GM23338 (cell line): ENCODE data around the gene PCP4L1. TPM values are rescaled to one million over a fixed set of nuclear protein-coding genes. Genes with fewer than 3 reads are reported as not detected.

Experiments
- ATAC-seq: fragments of 200-7000 bp; cut with Tn5 transposase; 3 replicates; pipeline ENCODE4 v1.9.1; 2020
- DNase-seq: peaks from one replicate; pipeline ENCODE4 v3.0.0-alpha.2; 2015; ENCODE audit warnings: low spot score
- H2AFZ ChIP-seq: fragments of 200-600 bp; sonication (generic); 2 replicates; pipeline ENCODE4 v1.8.0; 2016; ENCODE audit warnings: antibody characterized with exemption, mild to moderate bottlenecking, moderate library complexity
- H3F3A ChIP-seq: fragments of 200-600 bp; sonication (generic); replicated peaks from 2 replicates; pipeline ENCODE4 v1.8.0; 2017; ENCODE audit warnings: antibody characterized with exemption, mixed run types, low read depth
- H3K27ac ChIP-seq: fragments of 200-600 bp; sonication (generic); 2 replicates; pipeline ENCODE4 v1.6.1; 2016; ENCODE audit warnings: low read depth
- H3K27me3 ChIP-seq: fragments of 200-600 bp; sonication (generic); 2 replicates; pipeline ENCODE4 v1.8.0; 2016; ENCODE audit warnings: mild to moderate bottlenecking, mixed run types, moderate library complexity; ENCODE audit not compliant: insufficient read depth
- H3K36me3 ChIP-seq: fragments of 200-600 bp; sonication (generic); 2 replicates; pipeline ENCODE4 v1.8.0; 2016; ENCODE audit warnings: mild to moderate bottlenecking; ENCODE audit not compliant: insufficient read depth
- H3K4me1 ChIP-seq: fragments of 200-600 bp; sonication (generic); 2 replicates; pipeline ENCODE4 v1.8.0; 2016; ENCODE audit warnings: mild to moderate bottlenecking, moderate library complexity; ENCODE audit not compliant: insufficient read depth
- H3K4me2 ChIP-seq: fragments of 200-600 bp; sonication (generic); 2 replicates; pipeline ENCODE4 v1.7.1; 2017; ENCODE audit warnings: mixed run types
- H3K4me3 ChIP-seq: fragments of 200-600 bp; sonication (generic); 2 replicates; pipeline ENCODE4 v1.6.1; 2016; ENCODE audit warnings: mixed run types
- H3K79me2 ChIP-seq: fragments of 200-600 bp; sonication (generic); replicated peaks from 2 replicates; pipeline ENCODE4 v1.8.0; 2017; ENCODE audit warnings: mild to moderate bottlenecking; ENCODE audit not compliant: insufficient read depth
- H3K9me2 ChIP-seq: fragments of 200-600 bp; sonication (generic); 2 replicates; pipeline ENCODE4 v1.8.0; 2017; ENCODE audit not compliant: insufficient read depth
- H4K20me1 ChIP-seq: fragments of 200-600 bp; sonication (generic); replicated peaks from 2 replicates; pipeline ENCODE4 v1.8.0; 2017; ENCODE audit warnings: mild to moderate bottlenecking; ENCODE audit not compliant: insufficient read depth
- H3K27ac Mint-ChIP-seq: 2 replicates; pipeline ENCODE4 v1.8.0; 2020; ENCODE audit warnings: inconsistent platforms, mild to moderate bottlenecking, moderate library complexity, mixed read lengths
- H3K27me3 Mint-ChIP-seq: 3 replicates; pipeline ENCODE4 v1.8.0; 2022; ENCODE audit warnings: low read depth, mild to moderate bottlenecking, moderate library complexity, mixed read lengths, inconsistent platforms; ENCODE audit not compliant: insufficient read depth, poor library complexity
- H3K36me3 Mint-ChIP-seq: 3 replicates; pipeline ENCODE4 v1.8.0; 2021; ENCODE audit warnings: low read depth, mild to moderate bottlenecking, inconsistent platforms, moderate library complexity, mixed read lengths
- H3K4me1 Mint-ChIP-seq: 3 replicates; pipeline ENCODE4 v1.8.0; 2020; ENCODE audit warnings: mild to moderate bottlenecking, inconsistent platforms, mixed read lengths
- H3K4me3 Mint-ChIP-seq: 3 replicates; pipeline ENCODE4 v1.8.0; 2021; ENCODE audit warnings: moderate library complexity, mild to moderate bottlenecking, inconsistent platforms, mixed read lengths
- H3K9me3 Mint-ChIP-seq: 3 replicates; pipeline ENCODE4 v1.8.0; 2020; ENCODE audit warnings: moderate library complexity, mild to moderate bottlenecking, inconsistent platforms, mixed read lengths
- CREB1 ChIP-seq: fragments of 250-450 bp; sonication (Bioruptor Pico); IDR thresholded peaks from 2 replicates; pipeline ENCODE4 v1.5.0; 2020; ENCODE audit warnings: low read depth, mild to moderate bottlenecking, moderate library complexity
- CTCF ChIP-seq, 2 experiments: fragments of 200-600 bp in 1 of 2; sonication (generic) in 1 of 2; conservative IDR thresholded peaks; 2 replicates each; pipeline versions ENCODE4 v1.5.1 to v1.6.1; 2016 to 2017; ENCODE audit warnings: antibody characterized with exemption in 2 of 2, low read depth in 2 of 2, mild to moderate bottlenecking in 2 of 2, moderate library complexity in 1 of 2
- ETS1 ChIP-seq: IDR thresholded peaks from 2 replicates; pipeline ENCODE4 v1.6.1; 2016; ENCODE audit warnings: antibody characterized with exemption
- EZH2 ChIP-seq: fragments of 200-600 bp; sonication (generic); IDR thresholded peaks from one replicate; pipeline ENCODE4 v1.8.0; 2017; ENCODE audit warnings: antibody characterized with exemption, mild to moderate bottlenecking, low read depth; ENCODE audit not compliant: unreplicated experiment
- EZH2phosphoT487 ChIP-seq: fragments of 200-600 bp; sonication (generic); IDR thresholded peaks from one replicate; pipeline ENCODE4 v1.8.1; 2018; ENCODE audit warnings: antibody characterized with exemption; ENCODE audit not compliant: unreplicated experiment
- JUNB ChIP-seq: IDR thresholded peaks from one replicate; pipeline ENCODE4 v1.6.1; 2016; ENCODE audit warnings: antibody characterized with exemption; ENCODE audit not compliant: unreplicated experiment
- NANOG ChIP-seq: IDR thresholded peaks from 2 replicates; pipeline ENCODE4 v1.6.1; 2016; ENCODE audit warnings: antibody characterized with exemption, borderline replicate concordance
- POLR2AphosphoS5 ChIP-seq: IDR thresholded peaks from 2 replicates; pipeline ENCODE4 v1.6.1; 2016; ENCODE audit warnings: antibody characterized with exemption, low read depth
- REST ChIP-seq: IDR thresholded peaks from one replicate; pipeline ENCODE4 v1.6.1; 2018; ENCODE audit warnings: antibody characterized with exemption; ENCODE audit not compliant: unreplicated experiment
- STAT1 ChIP-seq: IDR thresholded peaks from one replicate; pipeline ENCODE4 v1.6.1; 2016; ENCODE audit warnings: antibody characterized with exemption; ENCODE audit not compliant: unreplicated experiment
- ZNF114 ChIP-seq: fragments of 250-450 bp; sonication (Bioruptor Pico); IDR thresholded peaks from 2 replicates; pipeline ENCODE4 v1.5.0; 2020; ENCODE audit warnings: mild to moderate bottlenecking, moderate library complexity
- ZNF331 ChIP-seq: fragments of 250-450 bp; sonication (Bioruptor Pico); IDR thresholded peaks from 2 replicates; pipeline ENCODE4 v1.5.0; 2020; ENCODE audit warnings: low read depth, mild to moderate bottlenecking, moderate library complexity
- polyA plus RNA-seq: library from polyadenylated mRNA; unstranded; fragments of >200 nt; fragmentation: Nextera tagmentation; extraction: Ambion mirVana; gene quantifications from 2 replicates; pipeline ENCODE4 v1.2.1, GENCODE V29; 2016
- total RNA-seq: library from RNA; depleted of rRNA; stranded (reverse); fragments of >200 nt; shearing (Covaris generic); gene quantifications from 2 replicates; pipeline ENCODE4 v1.2.3, GENCODE V29; 2014

Gene PCP4L1
- total and polyA plus RNA-seq, 2 experiments from 2014 or later: 1.4 to 1.7 TPM

GRCh38 chr1:161226320-161226711 is 32.2 kb upstream of the PCP4L1 start (continued):
- no peak for TF ChIP-seq JUNB
- no peak for TF ChIP-seq ETS1
- TF ChIP-seq CREB1 (CRISPR knock-in tag): no peak
- no peak for TF ChIP-seq NANOG

- no peaks in the 10 kb centered on the region for H3K27me3 ChIP-seq
- H3K4me2 ChIP-seq: peak overlapping the region; percentile 96
- H3K9me2 ChIP-seq: no peaks in the 10 kb centered on the region
- H2AFZ ChIP-seq: peak overlapping the region; percentile 11
- H3F3A ChIP-seq: peaks cover 3% of the 10 kb centered on the region; the same call in 1 of the 2 replicates
- Mint-ChIP-seq H3K27ac (peak overlapping the region; percentile 95), H3K4me3 (peak overlapping the region; percentile 97), H3K27me3 (peaks cover 6% of the 10 kb centered on the region), H3K4me1 (peaks cover 26% of the 10 kb centered on the region), H3K9me3 (no peaks in the 10 kb centered on the region), H3K36me3 (peaks cover 20% of the 10 kb centered on the region)
- H3K36me3 ChIP-seq: peaks cover 6% of the 10 kb centered on the region
- H4K20me1 ChIP-seq: no peaks in the 10 kb centered on the region
- ATAC-seq (no peak), DNase-seq (no peak)
- TF ChIP-seq POLR2AphosphoS5 (no peak), EZH2phosphoT487 (no peak), STAT1 (no peak), EZH2 (no peak), ETS1 (no peak), REST (no peak), CTCF (conservative IDR thresholded peaks at IDR 0.05; ENCODE audit: low read depth in 2 of 2) (no peak), JUNB (no peak), ZNF331 (CRISPR knock-in tag) (no peak), ZNF114 (no peak)
- H3K27ac ChIP-seq: peak overlapping the region; percentile 84; the same call in 1 of the 2 replicates
- H3K79me2 ChIP-seq: no peaks in the 10 kb centered on the region
- peaks cover 13% of the 10 kb centered on the region for H3K4me1 ChIP-seq
- peak overlapping the region; percentile 55 for H3K4me3 ChIP-seq
Observed at GRCh38 chr1:161226759-161227158, 31.8 kb upstream of the PCP4L1 start.
